ENCODE data around the gene KCTD1.

DNA sequence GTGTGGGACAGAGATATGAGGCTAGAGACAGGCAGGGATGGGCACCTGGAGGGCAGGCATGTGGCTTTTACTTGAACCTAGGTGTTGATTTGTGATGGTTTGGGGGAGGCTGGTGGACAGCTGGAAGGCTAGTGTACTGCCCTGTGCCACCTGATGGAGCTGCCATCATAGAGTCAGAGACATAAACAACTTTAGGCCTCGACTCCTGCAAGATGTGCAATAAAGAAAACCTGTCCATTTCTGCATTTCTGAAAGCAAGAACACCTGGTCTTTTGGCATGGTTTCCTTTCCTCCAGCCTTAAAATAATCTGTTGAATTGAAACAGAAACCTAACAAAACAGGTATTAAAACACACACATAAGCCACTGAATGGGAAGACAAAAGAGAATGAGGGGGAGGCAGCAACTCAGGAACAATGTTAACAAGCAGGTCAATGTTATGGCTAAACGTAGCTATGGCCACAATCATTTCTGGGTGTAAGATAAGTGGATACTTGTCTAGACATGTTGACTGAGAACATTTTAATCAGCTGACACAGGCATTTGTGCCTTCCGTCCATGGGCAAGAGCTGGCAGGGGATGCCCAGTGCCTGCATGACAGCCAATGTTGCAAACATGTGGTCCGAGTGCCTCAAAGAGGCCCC, 87.8 kb downstream of the KCTD1 start:
- TF ChIP-seq, protein P1, sequence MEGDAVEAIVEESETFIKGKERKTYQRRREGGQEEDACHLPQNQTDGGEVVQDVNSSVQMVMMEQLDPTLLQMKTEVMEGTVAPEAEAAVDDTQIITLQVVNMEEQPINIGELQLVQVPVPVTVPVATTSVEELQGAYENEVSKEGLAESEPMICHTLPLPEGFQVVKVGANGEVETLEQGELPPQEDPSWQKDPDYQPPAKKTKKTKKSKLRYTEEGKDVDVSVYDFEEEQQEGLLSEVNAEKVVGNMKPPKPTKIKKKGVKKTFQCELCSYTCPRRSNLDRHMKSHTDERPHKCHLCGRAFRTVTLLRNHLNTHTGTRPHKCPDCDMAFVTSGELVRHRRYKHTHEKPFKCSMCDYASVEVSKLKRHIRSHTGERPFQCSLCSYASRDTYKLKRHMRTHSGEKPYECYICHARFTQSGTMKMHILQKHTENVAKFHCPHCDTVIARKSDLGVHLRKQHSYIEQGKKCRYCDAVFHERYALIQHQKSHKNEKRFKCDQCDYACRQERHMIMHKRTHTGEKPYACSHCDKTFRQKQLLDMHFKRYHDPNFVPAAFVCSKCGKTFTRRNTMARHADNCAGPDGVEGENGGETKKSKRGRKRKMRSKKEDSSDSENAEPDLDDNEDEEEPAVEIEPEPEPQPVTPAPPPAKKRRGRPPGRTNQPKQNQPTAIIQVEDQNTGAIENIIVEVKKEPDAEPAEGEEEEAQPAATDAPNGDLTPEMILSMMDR (conservative IDR thresholded peaks at IDR 0.05): no peak
- TF ChIP-seq ZFX (IDR thresholded peaks at IDR 0.05): no peak
